GM21381 (cell line): ENCODE measurements around the gene PDE4B.
A peak's percentile ranks its signal among the peaks of the same experiment; 100 is the strongest.

Experiments
- ATAC-seq: cut with Tn5 transposase; IDR thresholded peaks from one replicate; pipeline ENCODE4 v1.9.1; 2021; ENCODE audit warnings: mild to moderate bottlenecking, moderate library complexity; ENCODE audit not compliant: unreplicated experiment

PDE4B gene

GRCh38 chr1:66251546-66251945 lies 458.9 kb downstream of the PDE4B start:
- no peak for ATAC-seq

GRCh38 chr1:66253330-66253921 lies 460.7 kb downstream of the PDE4B start:
- peak; percentile 70 for ATAC-seq

GRCh38 chr1:66254785-66255184 lies 462.1 kb downstream of the PDE4B start:
- ATAC-seq = no peak

DNA sequence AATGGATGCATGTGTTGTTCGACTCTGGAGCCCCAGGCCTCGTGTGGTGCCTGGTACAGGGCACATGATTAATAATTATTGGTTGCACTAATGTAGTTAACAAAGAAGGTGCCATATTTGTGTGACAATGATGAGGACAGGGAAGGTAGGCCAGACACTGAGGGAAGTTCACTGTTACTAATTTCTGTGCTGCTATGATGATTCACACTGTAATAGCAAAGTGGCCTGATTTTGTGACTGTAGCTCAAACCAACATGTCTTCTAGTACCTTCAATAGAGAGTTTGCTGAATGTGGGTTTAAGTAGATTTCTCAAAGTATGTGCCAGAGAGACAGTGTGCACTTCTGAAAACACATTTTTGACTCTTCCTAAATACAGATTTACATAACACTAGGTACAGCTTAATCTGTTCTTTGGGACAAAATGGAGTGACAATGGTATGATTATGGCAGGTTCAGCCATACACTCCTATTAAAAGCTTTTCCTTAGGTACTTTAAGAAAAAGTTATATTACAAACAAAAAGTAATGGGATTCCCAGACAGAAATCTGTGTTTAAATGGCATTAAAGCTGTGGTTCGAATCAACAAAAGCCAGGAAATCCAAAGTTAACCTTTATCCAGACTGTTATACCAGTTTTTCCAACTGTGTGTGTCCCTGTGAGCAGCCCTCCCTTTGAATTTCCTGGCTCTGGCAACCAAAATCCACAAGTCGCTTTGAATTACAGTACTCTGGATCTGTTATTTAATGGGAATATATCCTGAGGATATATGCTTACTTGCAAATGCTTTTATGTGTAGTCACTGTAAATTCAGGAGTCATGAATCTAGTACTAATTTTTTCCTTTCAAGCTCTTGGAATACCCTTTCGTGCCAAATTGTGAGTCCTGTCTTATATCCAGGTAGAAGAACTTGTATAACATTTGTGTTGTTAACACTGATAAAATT lies 464.2 kb downstream of the PDE4B start:
- no peak for ATAC-seq

DNA sequence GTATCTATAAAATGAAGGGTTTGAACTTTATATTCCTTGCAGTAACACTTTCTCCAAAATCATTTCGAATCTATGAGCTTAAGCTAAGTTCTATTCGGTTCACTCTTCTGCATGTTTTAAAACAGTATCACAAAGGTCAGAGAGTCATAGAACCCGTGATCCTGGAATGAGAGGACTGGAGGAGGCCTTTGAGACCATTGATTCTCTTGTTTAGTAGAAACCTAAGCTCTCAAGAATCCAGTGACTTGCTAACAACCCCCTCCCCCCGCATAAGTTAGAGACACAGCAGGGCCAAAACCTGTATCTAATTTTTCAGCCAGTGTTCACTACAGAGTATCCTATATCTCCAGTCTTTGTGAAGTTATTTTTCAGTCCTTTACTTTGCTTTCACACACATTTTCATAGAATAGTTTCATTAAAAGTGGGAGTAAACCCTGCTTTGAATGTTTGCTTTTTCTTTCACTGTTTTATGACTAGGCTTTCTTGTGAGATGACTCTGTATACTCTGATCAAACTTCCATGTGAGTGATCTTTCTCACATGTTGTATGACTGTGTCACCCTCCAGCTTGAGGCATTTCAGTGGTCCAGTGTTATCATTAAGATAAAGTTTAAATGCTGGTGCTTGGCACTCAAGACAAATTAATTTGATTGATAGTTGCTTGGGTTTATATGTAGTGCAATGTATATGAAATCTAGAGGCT lies 465.9 kb downstream of the PDE4B start:
- peak; percentile 63 for ATAC-seq

DNA sequence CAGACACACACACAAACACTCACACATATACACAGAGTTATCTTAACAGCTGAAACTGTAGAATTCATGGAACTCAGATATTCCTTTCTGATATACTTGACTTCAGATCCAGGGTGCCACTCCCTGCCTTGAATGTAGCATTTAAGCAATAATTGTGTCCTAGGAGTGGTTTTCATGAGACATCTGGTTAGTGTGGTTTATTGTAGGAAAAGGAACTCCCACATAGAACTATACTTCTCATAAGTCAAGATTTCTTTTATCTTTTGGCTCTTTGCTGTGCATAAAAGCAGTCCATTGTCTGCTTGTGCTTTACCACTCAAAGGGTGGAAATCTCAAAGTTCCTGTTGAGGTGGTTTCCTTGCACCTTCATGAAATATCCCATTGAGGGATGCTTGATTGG lies 468.7 kb downstream of the PDE4B start:
- ATAC-seq = no peak

DNA sequence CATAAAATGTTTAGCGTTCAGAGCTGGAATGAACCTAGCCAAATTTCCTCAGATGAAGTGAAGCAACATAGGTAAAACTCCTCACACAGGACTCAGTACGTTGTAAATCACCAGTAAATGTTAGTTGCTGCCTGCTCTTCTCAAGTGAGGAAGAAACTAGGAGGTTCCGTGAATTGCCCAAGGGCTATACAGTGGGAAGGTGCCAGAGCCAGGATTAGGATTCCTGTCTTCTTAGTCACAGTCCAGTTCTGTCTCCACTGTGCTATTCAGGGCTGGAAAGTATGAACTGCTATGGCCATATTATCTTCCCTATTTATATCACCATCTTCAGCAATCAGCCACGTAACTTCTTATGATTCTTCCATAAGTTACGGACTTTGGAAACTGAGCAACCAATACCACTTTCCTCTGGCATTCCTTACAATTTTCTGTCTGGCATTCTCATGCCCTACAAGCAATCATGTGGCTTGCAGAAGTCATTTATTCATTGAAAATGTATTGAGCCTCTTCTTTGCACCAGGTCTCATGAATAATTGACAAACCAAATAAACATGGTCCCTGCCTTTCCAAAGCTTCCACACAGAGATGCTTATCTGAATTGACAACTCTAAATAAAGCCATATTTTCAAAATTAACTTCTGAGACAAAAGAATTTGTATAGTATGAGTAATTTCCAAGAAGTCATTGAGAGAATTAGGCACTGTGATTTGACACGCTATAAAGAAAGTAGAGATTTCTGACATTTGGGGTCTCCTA lies 469.7 kb downstream of the PDE4B start:
- ATAC-seq = no peak

DNA sequence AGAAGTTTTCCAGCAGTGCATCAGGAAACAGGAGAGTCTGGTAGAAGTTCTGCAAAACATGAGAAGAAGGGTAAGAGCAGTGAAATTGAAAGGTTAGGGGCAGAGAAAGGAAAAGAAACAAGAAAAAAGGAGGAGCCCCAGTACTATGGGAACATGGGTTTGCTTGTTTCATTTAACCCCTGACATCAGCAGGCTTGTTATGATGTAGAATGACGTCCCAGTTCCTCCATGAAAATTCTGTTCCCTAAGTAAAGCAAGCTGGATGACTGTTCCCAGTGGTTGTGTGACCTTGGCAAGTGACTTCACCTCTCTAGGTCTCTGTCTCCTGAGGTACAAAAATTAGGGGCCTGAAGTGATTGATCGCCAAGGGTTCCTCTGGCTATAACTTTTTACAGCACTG lies 472.6 kb downstream of the PDE4B start:
- no peak for ATAC-seq

- no peak for ATAC-seq
Observed at GRCh38 chr1:66265796-66266195, 473.1 kb downstream of the PDE4B start.

GRCh38 chr1:66266350-66266749 lies 473.7 kb downstream of the PDE4B start:
- no peak for ATAC-seq

- ATAC-seq = no peak
Observed at GRCh38 chr1:66266756-66267155, 474.1 kb downstream of the PDE4B start.

GRCh38 chr1:66267201-66267940 lies 474.7 kb downstream of the PDE4B start:
- ATAC-seq = no peak

- ATAC-seq = no peak
Observed at GRCh38 chr1:66269222-66269621, 476.5 kb downstream of the PDE4B start.

DNA sequence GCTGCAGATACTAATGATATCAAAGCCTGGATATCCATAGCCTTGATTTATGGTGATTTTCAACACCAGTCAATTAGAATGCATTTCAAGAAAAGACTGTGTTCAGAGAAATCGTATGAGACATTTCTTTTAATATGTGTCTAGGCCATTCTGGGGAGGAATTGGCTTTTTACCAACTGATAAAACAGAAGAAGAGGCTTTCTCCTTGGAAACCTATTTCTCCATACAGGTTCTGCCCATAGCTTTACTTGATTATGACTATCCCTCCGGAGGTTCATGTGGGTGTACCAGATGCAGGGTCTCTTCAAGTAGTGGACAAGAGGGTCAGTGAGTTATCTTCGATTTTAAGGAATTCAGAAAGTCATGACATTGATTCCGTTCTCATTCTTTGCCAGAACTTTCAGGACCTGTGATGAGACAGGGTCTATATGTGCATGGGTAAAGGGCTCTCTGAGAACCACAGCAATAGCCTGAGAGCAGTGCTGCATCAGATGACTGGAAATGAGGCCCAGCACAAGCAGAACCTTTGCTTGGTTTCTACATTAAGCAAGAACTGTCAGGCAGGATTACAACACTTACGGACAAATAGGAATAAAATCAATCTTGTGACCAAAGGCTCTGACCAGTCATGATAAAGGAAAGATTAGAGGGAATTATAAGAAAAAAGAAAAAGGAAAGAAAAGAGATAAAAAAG lies 477.6 kb downstream of the PDE4B start:
- no peak for ATAC-seq

DNA sequence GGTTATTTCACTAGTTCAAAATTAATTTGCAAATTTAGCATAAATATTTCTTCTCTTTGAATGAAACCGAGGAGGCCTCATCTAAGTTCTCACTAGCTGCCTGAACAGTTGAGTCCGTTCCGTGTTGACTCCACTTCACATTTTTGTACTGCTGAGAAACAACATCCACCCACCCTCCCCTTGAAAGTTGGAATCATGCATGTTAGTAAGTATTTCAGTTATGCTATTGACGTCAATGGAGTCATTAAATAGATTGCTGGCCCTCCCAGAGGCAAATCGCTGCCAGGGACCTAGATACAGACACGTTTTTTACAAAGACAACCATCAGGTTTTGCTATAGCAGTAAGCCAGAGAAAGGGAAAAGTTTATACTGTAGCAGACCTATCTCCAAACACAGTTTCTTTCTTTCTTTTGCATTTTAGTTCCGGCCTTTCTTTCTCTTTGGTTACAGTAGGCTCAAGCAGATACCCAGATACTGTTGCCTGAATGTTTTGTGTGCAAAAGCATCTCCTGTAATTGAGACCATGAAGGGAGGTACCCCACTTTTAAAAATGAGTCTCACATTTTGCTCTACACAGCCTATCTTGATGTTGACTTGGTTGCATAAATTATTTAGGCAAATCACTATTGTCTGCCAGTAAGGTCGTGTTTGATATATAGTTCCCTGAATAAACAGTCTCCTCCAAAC lies 478.7 kb downstream of the PDE4B start:
- ATAC-seq = no peak

GRCh38 chr1:66271904-66272254 lies 479.2 kb downstream of the PDE4B start:
- ATAC-seq = no peak

DNA sequence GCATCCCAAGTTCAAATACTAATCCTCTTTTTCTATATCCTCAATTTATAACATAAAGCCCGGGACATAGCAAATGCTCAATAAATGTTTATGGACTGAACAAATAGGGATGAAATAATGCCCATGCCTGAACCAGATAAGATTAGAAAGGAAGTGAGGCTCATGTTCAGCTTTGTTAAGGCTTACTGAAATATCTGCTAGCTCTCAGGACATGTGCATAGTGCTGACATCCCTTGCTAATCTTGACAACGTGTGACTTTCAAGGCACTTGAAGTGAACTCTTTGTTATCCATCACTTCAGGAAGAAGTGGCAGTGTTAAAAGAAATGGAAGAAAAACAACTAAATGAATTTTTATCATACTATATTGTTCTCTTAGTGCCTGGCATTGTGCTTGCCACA lies 481.0 kb downstream of the PDE4B start:
- ATAC-seq = no peak

- ATAC-seq = peak; percentile 53
Observed at GRCh38 chr1:66274634-66275033, 481.9 kb downstream of the PDE4B start.

GRCh38 chr1:66275083-66275482 lies 482.4 kb downstream of the PDE4B start:
- ATAC-seq = no peak
